H1 (cell line): Measurements from ENCODE around the gene GLE1. TPM values are rescaled to one million over a fixed set of nuclear protein-coding genes. Genes with fewer than 3 reads are reported as not detected.
"Not testable (repeated sequence)": the region's sequence is repeated elsewhere in the genome, so short reads cannot be mapped to it uniquely, and the experiment has no call there.

Source experiments
- CTCF ChIA-PET: fragments of 300-600 bp; sonication (Branson Sonifier 250); formaldehyde crosslinking; loops from one replicate; lab custom pipeline; 2021; ENCODE audit not compliant: partially characterized antibody; lab: Charles Lee
- POLR2A ChIA-PET: fragments of 300-600 bp; sonication (Branson Sonifier 250); formaldehyde crosslinking; loops from one replicate; lab custom pipeline; 2021; ENCODE audit warnings: inconsistent platforms; ENCODE audit not compliant: partially characterized antibody; lab: Charles Lee
- DNase-seq, 2 experiments: peaks; one replicate each; pipeline versions ENCODE4 v3.0.0 to v3.0.0-alpha.2; 2010 to 2022; ENCODE audit warnings: low spot score in 2 of 2, low read depth in 1 of 2, mixed read lengths in 1 of 2
- FAIRE-seq: peaks from 2 replicates; lab custom pipeline; 2011; peaks lifted over from hg19 to GRCh38; lab: Jason Lieb, UNC
- H2AFZ ChIP-seq: 2 replicates; pipeline ENCODE4 v1.8.1; 2012; ENCODE audit warnings: low read length, inconsistent platforms
- H2AK5ac ChIP-seq: 2 replicates; pipeline ENCODE4 v1.6.1; 2013; ENCODE audit warnings: low read depth, low read length
- H2BK120ac ChIP-seq: replicated peaks from 2 replicates; pipeline ENCODE3; 2013; ENCODE audit warnings: low read depth, low read length, inconsistent platforms
- H2BK12ac ChIP-seq: 2 replicates; pipeline ENCODE4 v1.6.1; 2013; ENCODE audit warnings: low read depth, low read length
- H2BK15ac ChIP-seq: 2 replicates; pipeline ENCODE4 v1.6.1; 2013; ENCODE audit warnings: low read length
- H2BK20ac ChIP-seq: 2 replicates; pipeline ENCODE4 v1.6.1; 2013; ENCODE audit warnings: low read length
- H2BK5ac ChIP-seq: 2 replicates; pipeline ENCODE4 v1.6.1; 2013; ENCODE audit warnings: low read depth, low read length
- H3K14ac ChIP-seq: 2 replicates; pipeline ENCODE4 v1.6.1; 2013; ENCODE audit warnings: inconsistent platforms; ENCODE audit not compliant: insufficient read length
- H3K18ac ChIP-seq: 2 replicates; pipeline ENCODE4 v1.6.1; 2013; ENCODE audit warnings: low read length; ENCODE audit errors: extremely low read depth
- H3K23ac ChIP-seq: 2 replicates; pipeline ENCODE4 v1.6.1; 2013; ENCODE audit warnings: inconsistent platforms; ENCODE audit not compliant: insufficient read length
- H3K23me2 ChIP-seq: 2 replicates; pipeline ENCODE4 v1.6.1; 2013; ENCODE audit warnings: low read depth, low read length
- H3K27ac ChIP-seq: 2 replicates; pipeline ENCODE4 v1.6.1; 2011; ENCODE audit warnings: low read depth, low read length, inconsistent platforms
- H3K27me3 ChIP-seq, 4 experiments: replicated peaks in 1 of 4; 1 replicate in 1 of 4; 2 replicates in 3 of 4; pipeline versions ENCODE4 v1.6.1 to v1.8.1; 2011 to 2013; ENCODE audit warnings: low read length in 3 of 4, mild to moderate bottlenecking in 3 of 4, inconsistent platforms in 2 of 4, mixed read lengths in 2 of 4, moderate library complexity in 1 of 4; ENCODE audit not compliant: control insufficient read depth in 3 of 4, insufficient read depth in 3 of 4; ENCODE audit errors: extremely low read depth in 1 of 4
- H3K36me3 ChIP-seq, 4 experiments: 2 replicates each; pipeline versions ENCODE4 v1.6.1 to v1.8.1; 2011 to 2013; ENCODE audit warnings: mild to moderate bottlenecking in 4 of 4, low read length in 3 of 4, moderate library complexity in 2 of 4, control low read depth in 1 of 4, inconsistent platforms in 1 of 4; ENCODE audit not compliant: insufficient read depth in 4 of 4, control insufficient read depth in 2 of 4
- H3K4ac ChIP-seq: replicated peaks from 2 replicates; pipeline ENCODE3; 2013; ENCODE audit warnings: low read length, low read depth, mixed read lengths, inconsistent platforms; ENCODE audit not compliant: insufficient read length
- H3K4me1 ChIP-seq, 4 experiments: replicated peaks in 1 of 4; 1 replicate in 1 of 4; 2 replicates in 3 of 4; pipeline versions ENCODE4 v1.6.1 to v1.8.1; 2011 to 2013; ENCODE audit warnings: low read length in 3 of 4, inconsistent platforms in 2 of 4, mixed read lengths in 1 of 4; ENCODE audit not compliant: insufficient read depth in 4 of 4, control insufficient read depth in 3 of 4
- H3K4me2 ChIP-seq, 2 experiments: 2 replicates each; pipeline versions ENCODE4 v1.6.1 to v1.8.1; 2011 to 2013; ENCODE audit warnings: low read depth in 2 of 2, low read length in 2 of 2, control low read depth in 1 of 2, inconsistent platforms in 1 of 2, mild to moderate bottlenecking in 1 of 2; ENCODE audit not compliant: insufficient read depth in 1 of 2
- H3K4me3 ChIP-seq, 4 experiments: fragments of 200-600, 300-600 bp in 1 of 4; sonication (generic), shearing (Covaris generic), sonication (Bioruptor Twin) in 1 of 4; 2 replicates each; pipeline versions ENCODE4 v1.5.1 to v1.8.1; 2011 to 2016; ENCODE audit warnings: low read length in 4 of 4, low read depth in 3 of 4, control low read depth in 2 of 4, inconsistent platforms in 2 of 4, mild to moderate bottlenecking in 2 of 4, mixed read lengths in 1 of 4, moderate library complexity in 1 of 4; ENCODE audit not compliant: insufficient read depth in 2 of 4; ENCODE audit errors: extremely low read depth in 1 of 4
- H3K56ac ChIP-seq: replicated peaks from 2 replicates; pipeline ENCODE3; 2013; ENCODE audit warnings: low read depth, mild to moderate bottlenecking, mixed read lengths, low read length, inconsistent platforms; ENCODE audit not compliant: insufficient read length
- H3K79me1 ChIP-seq: 2 replicates; pipeline ENCODE4 v1.6.1; 2013; ENCODE audit warnings: low read depth, low read length, control low read depth
- H3K79me2 ChIP-seq, 2 experiments: 2 replicates each; pipeline versions ENCODE4 v1.6.1 to v1.8.1; 2012 to 2013; ENCODE audit warnings: low read length in 2 of 2, mild to moderate bottlenecking in 2 of 2, inconsistent platforms in 1 of 2; ENCODE audit not compliant: insufficient read depth in 2 of 2, control insufficient read depth in 1 of 2
- H3K9ac ChIP-seq, 4 experiments: replicated peaks in 1 of 4; 1 replicate in 1 of 4; 2 replicates in 3 of 4; pipeline versions ENCODE4 v1.6.1 to v1.8.1; 2011 to 2013; ENCODE audit warnings: low read depth in 3 of 4, low read length in 3 of 4, control low read depth in 2 of 4, mild to moderate bottlenecking in 2 of 4, moderate library complexity in 2 of 4, inconsistent platforms in 1 of 4; ENCODE audit errors: extremely low read depth in 1 of 4
- H3K9me3 ChIP-seq, 2 experiments: 2 replicates each; pipeline versions ENCODE4 v1.6.1 to v1.8.1; 2012 to 2013; ENCODE audit warnings: mild to moderate bottlenecking in 2 of 2, moderate library complexity in 2 of 2, control low read depth in 1 of 2, inconsistent platforms in 1 of 2, low read depth in 1 of 2, low read length in 1 of 2, mixed read lengths in 1 of 2; ENCODE audit not compliant: insufficient read depth in 2 of 2
- H4K20me1 ChIP-seq, 2 experiments: replicated peaks in 1 of 2; 2 replicates each; pipeline versions ENCODE3 to v1.8.1; 2011 to 2013; ENCODE audit warnings: inconsistent platforms in 2 of 2, low read length in 2 of 2, mild to moderate bottlenecking in 1 of 2; ENCODE audit not compliant: insufficient read depth in 2 of 2, control insufficient read depth in 1 of 2
- H4K5ac ChIP-seq: 2 replicates; pipeline ENCODE4 v1.6.1; 2013; ENCODE audit warnings: low read length, low read depth, mixed read lengths, inconsistent platforms; ENCODE audit not compliant: insufficient read length
- H4K8ac ChIP-seq: 2 replicates; pipeline ENCODE4 v1.8.0; 2013; ENCODE audit warnings: mild to moderate bottlenecking, moderate library complexity, low read length, inconsistent platforms; ENCODE audit not compliant: insufficient read depth; ENCODE audit errors: extremely low read depth
- H4K91ac ChIP-seq: replicated peaks from 2 replicates; pipeline ENCODE3; 2013; ENCODE audit warnings: low read length, mixed read lengths, inconsistent platforms; ENCODE audit not compliant: insufficient read length
- EGR1 ChIP-seq: IDR thresholded peaks from 2 replicates; pipeline ENCODE4 v1.6.1; 2011; ENCODE audit warnings: low read depth, low read length, borderline replicate concordance
- GABPA ChIP-seq: IDR thresholded peaks from 2 replicates; pipeline ENCODE4 v1.6.1; 2011; ENCODE audit warnings: mild to moderate bottlenecking, low read length, moderate library complexity, borderline replicate concordance; ENCODE audit not compliant: insufficient read depth
- GTF2F1 ChIP-seq: IDR thresholded peaks from 2 replicates; pipeline ENCODE4 v1.6.1; 2012; ENCODE audit warnings: low read depth, low read length, improper control_type of control experiment, borderline replicate concordance
- POLR2A ChIP-seq, 2 experiments: IDR thresholded peaks; 1 replicate in 1 of 2; 2 replicates in 1 of 2; pipeline ENCODE4 v1.6.1; 2011; ENCODE audit warnings: low read depth in 2 of 2, low read length in 2 of 2, mild to moderate bottlenecking in 2 of 2; ENCODE audit errors: control extremely low read depth in 1 of 2
- ZNF274 ChIP-seq: IDR thresholded peaks from 2 replicates; pipeline ENCODE4 v1.7.0; 2012; ENCODE audit warnings: low read length, borderline replicate concordance; ENCODE audit errors: extremely low read depth
- WGBS, 2 experiments: shearing (Covaris generic) in 1 of 2; methylation state at CpG; one replicate each; pipeline versions ENCODE4 v1.1.6 to v1.1.7; 2013 to 2015; ENCODE audit warnings: low lambda C conversion rate in 2 of 2, mixed read lengths in 2 of 2, inconsistent platforms in 1 of 2, low coverage in 1 of 2, missing lambda C conversion rate in 1 of 2; ENCODE audit not compliant: insufficient replicate concordance in 2 of 2, insufficient coverage in 1 of 2, insufficient read length in 1 of 2; ENCODE audit errors: extremely low coverage in 1 of 2, missing lambda C conversion rate in 1 of 2; 5-methylcytosine and 5-hydroxymethylcytosine counted together
- polyA plus RNA-seq, 7 experiments: library from polyadenylated mRNA; depleted of rRNA in 3 of 7; stranded (reverse) in 5 of 7; unstranded in 2 of 7; fragments of >200 nt in 5 of 7; fragments of 200-250 nt in 2 of 7; gene quantifications; 1 replicate in 5 of 7; 2 replicates in 1 of 7; 4 replicates in 1 of 7; pipeline versions ENCODE4 v1.2.1 to v1.2.3, GENCODE V29; 2011 to 2013; ENCODE audit warnings: missing spikeins in 2 of 7, mixed read lengths in 2 of 7
- total RNA-seq: library from RNA; stranded (reverse); fragmentation: NEBNext Ultra II Directional; extraction: Animal tissue kit (Norgen Biotek cat#: 25700); gene quantifications from 2 replicates; pipeline ENCODE4 v1.2.1, GENCODE V29; 2021

Gene GLE1
- total and polyA plus RNA-seq, 2 of the 8 experiments (the other 6 are each of a cell fraction or from before 2014, with no cell fraction given): 9.6 to 14.9 TPM

GRCh38 chr9:128505414-128505765 is 871 bp downstream of the GLE1 start (continued):
- TF ChIP-seq GABPA (no peak), GTF2F1 (no peak), ZNF274 (no peak), EGR1 (no peak), POLR2A (IDR thresholded peaks at IDR 0.05; ENCODE audit: control extremely low read depth in 1 of 2, low read depth in 2 of 2, low read length in 2 of 2) (no peak)

- H3K36me3 ChIP-seq, H3K27me3 ChIP-seq, H2BK5ac ChIP-seq, H2BK20ac ChIP-seq, H3K4ac ChIP-seq, H2BK15ac ChIP-seq, POLR2A ChIA-PET, H4K20me1 ChIP-seq, H3K56ac ChIP-seq, H3K27ac ChIP-seq, FAIRE-seq, H3K9ac ChIP-seq, H4K91ac ChIP-seq, H3K79me1 ChIP-seq, H2AFZ ChIP-seq, H3K4me3 ChIP-seq, H3K23ac ChIP-seq, H2BK12ac ChIP-seq, H3K18ac ChIP-seq, H4K5ac ChIP-seq, H3K9me3 ChIP-seq, H2AK5ac ChIP-seq, H3K14ac ChIP-seq, DNase-seq, H3K23me2 ChIP-seq, H4K8ac ChIP-seq, H2BK120ac ChIP-seq, H3K79me2 ChIP-seq, H3K4me1 ChIP-seq: not testable (repeated sequence)
- H3K4me2 ChIP-seq: peak overlapping the region; percentile 90 to 92; a peak in 2 of 4 replicates
- CTCF ChIA-PET: interaction anchor here (1.0 kb wide), 1 partner anchor 53 kb away, joined by 4 read pairs; no protein-coding TSS in a partner anchor
- 90% methylated on average over 12 of the region's 12 CpGs; no CpG with 5 or more reads in 1 of the 2 experiments for WGBS, 2 experiments
These were observed 1.4 kb downstream of the GLE1 start for GRCh38 chr9:128505906-128506305.
